Liver (tissue), 9 donors: Measurements from ENCODE around the gene ARID5B. TPM values are rescaled to one million over a fixed set of nuclear protein-coding genes. Genes with fewer than 3 reads are reported as not detected.

Source experiments
- DNase-seq: peaks from one replicate; pipeline ENCODE4 v3.0.0-alpha.2; 2017; ENCODE audit warnings: low spot score
- H3K27ac ChIP-seq, 2 donors: one replicate each; pipeline ENCODE4 v1.7.0; 2013; ENCODE audit warnings: inconsistent platforms in 2 of 2, low read length in 2 of 2, control low read depth in 1 of 2, low read depth in 1 of 2, mild to moderate bottlenecking in 1 of 2
- H3K27me3 ChIP-seq, 4 donors: one replicate each; pipeline versions ENCODE4 v1.6.1 to v1.7.0; 2013; ENCODE audit warnings: low read length in 3 of 4, inconsistent platforms in 1 of 4, mild to moderate bottlenecking in 1 of 4, moderate library complexity in 1 of 4; ENCODE audit not compliant: control insufficient read depth in 4 of 4, insufficient read depth in 4 of 4
- H3K36me3 ChIP-seq, 4 donors: one replicate each; pipeline versions ENCODE4 v1.6.1 to v1.7.0; 2013; ENCODE audit warnings: low read length in 3 of 4, mild to moderate bottlenecking in 3 of 4, low read depth in 1 of 4, moderate library complexity in 1 of 4; ENCODE audit not compliant: control insufficient read depth in 4 of 4, insufficient read depth in 3 of 4
- H3K4me1 ChIP-seq, 4 donors: one replicate each; pipeline versions ENCODE4 v1.6.1 to v1.7.0; 2013; ENCODE audit warnings: low read length in 3 of 4, mild to moderate bottlenecking in 3 of 4, moderate library complexity in 1 of 4; ENCODE audit not compliant: control insufficient read depth in 4 of 4, insufficient read depth in 4 of 4
- H3K4me3 ChIP-seq, 3 donors: one replicate each; pipeline versions ENCODE4 v1.6.1 to v1.7.0; 2013; ENCODE audit warnings: low read length in 3 of 3, control low read depth in 1 of 3, low read depth in 1 of 3, mild to moderate bottlenecking in 1 of 3
- H3K9ac ChIP-seq, 2 donors: one replicate each; pipeline ENCODE4 v1.7.0; 2013; ENCODE audit warnings: low read length in 2 of 2, mild to moderate bottlenecking in 2 of 2, moderate library complexity in 2 of 2, control low read depth in 1 of 2, low read depth in 1 of 2
- H3K9me3 ChIP-seq, 4 donors: one replicate each; pipeline versions ENCODE4 v1.6.1 to v1.7.0; 2013; ENCODE audit warnings: low read length in 3 of 4; ENCODE audit not compliant: control insufficient read depth in 4 of 4
- ATF3 ChIP-seq: IDR thresholded peaks from 2 replicates; pipeline ENCODE4 v1.6.1; 2016; ENCODE audit warnings: antibody characterized with exemption
- CTCF ChIP-seq: fragments of 150-350 bp; IDR thresholded peaks from 2 replicates; pipeline ENCODE4 v1.5.1; 2017; ENCODE audit warnings: improper control_type of control experiment, low read depth, low read length; ENCODE audit not compliant: missing input control
- EGR1 ChIP-seq, 2 donors: IDR thresholded peaks; 2 replicates each; pipeline ENCODE4 v1.6.1; 2016 to 2018; ENCODE audit warnings: antibody characterized with exemption in 2 of 2, low read depth in 2 of 2
- FOXA1 ChIP-seq: IDR thresholded peaks from 2 replicates; pipeline ENCODE4 v1.6.1; 2016; ENCODE audit warnings: antibody characterized with exemption
- FOXA2 ChIP-seq: IDR thresholded peaks from 2 replicates; pipeline ENCODE4 v1.6.1; 2016; ENCODE audit warnings: antibody characterized with exemption
- GABPA ChIP-seq, 2 donors: IDR thresholded peaks in 1 of 2; conservative IDR thresholded peaks in 1 of 2; 2 replicates each; pipeline ENCODE4 v1.6.1; 2016; ENCODE audit warnings: antibody characterized with exemption in 2 of 2, mild to moderate bottlenecking in 1 of 2, moderate library complexity in 1 of 2
- HNF4A ChIP-seq, 2 donors: conservative IDR thresholded peaks; 2 replicates each; pipeline ENCODE4 v1.6.1; 2016; ENCODE audit warnings: antibody characterized with exemption in 2 of 2, mild to moderate bottlenecking in 2 of 2
- HNF4G ChIP-seq: IDR thresholded peaks from 2 replicates; pipeline ENCODE4 v1.6.1; 2016; ENCODE audit warnings: antibody characterized with exemption
- JUND ChIP-seq, 2 donors: IDR thresholded peaks; 2 replicates each; pipeline ENCODE4 v1.6.1; 2016; ENCODE audit warnings: antibody characterized with exemption in 2 of 2
- MAX ChIP-seq: IDR thresholded peaks from 2 replicates; pipeline ENCODE4 v1.6.1; 2016; ENCODE audit warnings: antibody characterized with exemption
- NR2F2 ChIP-seq: IDR thresholded peaks from 2 replicates; pipeline ENCODE4 v1.6.1; 2016; ENCODE audit warnings: antibody characterized with exemption
- RAD21 ChIP-seq, 2 donors: IDR thresholded peaks; 2 replicates each; pipeline ENCODE4 v1.6.1; 2016; ENCODE audit warnings: antibody characterized with exemption in 2 of 2, mild to moderate bottlenecking in 2 of 2
- REST ChIP-seq: IDR thresholded peaks from 2 replicates; pipeline ENCODE4 v1.6.1; 2016; ENCODE audit warnings: antibody characterized with exemption, mild to moderate bottlenecking
- RXRA ChIP-seq, 2 donors: IDR thresholded peaks; 2 replicates each; pipeline ENCODE4 v1.6.1; 2017 to 2018; ENCODE audit warnings: antibody characterized with exemption in 2 of 2, mild to moderate bottlenecking in 1 of 2
- SP1 ChIP-seq: IDR thresholded peaks from 2 replicates; pipeline ENCODE4 v1.6.1; 2018; ENCODE audit warnings: antibody characterized with exemption, mild to moderate bottlenecking
- TAF1 ChIP-seq: conservative IDR thresholded peaks from 2 replicates; pipeline ENCODE4 v1.6.1; 2016; ENCODE audit warnings: antibody characterized with exemption, mild to moderate bottlenecking
- ZBTB33 ChIP-seq: IDR thresholded peaks from 2 replicates; pipeline ENCODE4 v1.6.1; 2016; ENCODE audit warnings: antibody characterized with exemption
- WGBS: extraction: QIAGEN DNeasy Blood & Tissue Kit; methylation state at CpG from one replicate; pipeline ENCODE4 v1.1.7; 2013; 5-methylcytosine and 5-hydroxymethylcytosine counted together
- polyA plus RNA-seq, 2 donors: library from polyadenylated mRNA; stranded (reverse) in 1 of 2; unstranded in 1 of 2; fragments of 200-250 nt in 1 of 2; fragments of >200 nt in 1 of 2; fragmentation: Nextera tagmentation in 1 of 2; extraction: Ambion mirVana in 1 of 2; gene quantifications; one replicate each; pipeline versions ENCODE4 v1.2.1 to v1.2.3, GENCODE V29; 2013 to 2015
- total RNA-seq, 2 donors: library from RNA; depleted of rRNA; stranded (reverse); fragments of >200 nt; gene quantifications; one replicate each; pipeline ENCODE4 v1.2.3, GENCODE V29; 2014
- donor health status: healthy.
- donor health status: healthy.
- donor health status: healthy.
- donor health status: healthy.
- donor health status: healthy.

Gene ARID5B
- total and polyA plus RNA-seq, 4 donors: 1.3 to 6.4 (median 5.2) TPM

- TF ChIP-seq NR2F2 (no peak), FOXA1 (no peak), FOXA2 (no peak), JUND (IDR thresholded peaks at IDR 0.05) (no peak), ZBTB33 (no peak), CTCF (no peak), EGR1 (IDR thresholded peaks at IDR 0.05; ENCODE audit: low read depth in 2 of 2) (no peak), SP1 (no peak), HNF4G (no peak), MAX (no peak), TAF1 (no peak), RAD21 (IDR thresholded peaks at IDR 0.05) (no peak), HNF4A (conservative IDR thresholded peaks at IDR 0.05) (no peak), ATF3 (no peak)
- H3K27me3 ChIP-seq: no peaks in the 10 kb centered on the region
- no peak overlapping the region for H3K4me3 ChIP-seq
- H3K9me3 ChIP-seq: no peaks in the 10 kb centered on the region
- peaks cover 0 to under 1% (median 0%) of the 10 kb centered on the region in 4 donors for H3K36me3 ChIP-seq
- DNase-seq: no peak
- no peak overlapping the region for H3K9ac ChIP-seq
- WGBS: 85% methylated on average over 5 of the region's 5 CpGs
- H3K4me1 ChIP-seq: peaks cover 0 to 9% (median 5%) of the 10 kb centered on the region in 4 donors
- no peak overlapping the region for H3K27ac ChIP-seq
Measured at GRCh38 chr10:61935077-61935476, 33.6 kb downstream of the ARID5B start.

- no peak for TF ChIP-seq GABPA (IDR thresholded peaks at IDR 0.05 in 1 of 2, conservative IDR thresholded peaks at IDR 0.05 in 1 of 2)
- no peak for TF ChIP-seq RXRA (IDR thresholded peaks at IDR 0.05)
- no peak for TF ChIP-seq CTCF
- TF ChIP-seq ATF3: no peak
- no peak for TF ChIP-seq TAF1
- no peak for TF ChIP-seq ZBTB33
- no peak for TF ChIP-seq REST
- no peak for TF ChIP-seq MAX
- no peak for TF ChIP-seq JUND (IDR thresholded peaks at IDR 0.05)
- TF ChIP-seq HNF4A (conservative IDR thresholded peaks at IDR 0.05): no peak
- no peak for TF ChIP-seq SP1
- TF ChIP-seq NR2F2: no peak
- H3K4me1 ChIP-seq: peaks cover 0 to 9% (median 5%) of the 10 kb centered on the region in 4 donors
- 85% methylated on average over 3 of the region's 3 CpGs for WGBS
Measured at GRCh38 chr10:61936770-61937169, 35.3 kb downstream of the ARID5B start.

More at GRCh38 chr10:61936770-61937169, 35.3 kb downstream of the ARID5B start:
- no peaks in the 10 kb centered on the region for H3K27me3 ChIP-seq
- no peak for DNase-seq
- no peak overlapping the region for H3K4me3 ChIP-seq
- peaks cover 0 to 6% (median 0%) of the 10 kb centered on the region in 4 donors for H3K36me3 ChIP-seq
- H3K9ac ChIP-seq: no peak overlapping the region
- no peaks in the 10 kb centered on the region for H3K9me3 ChIP-seq
- no peak overlapping the region for H3K27ac ChIP-seq
